Heart left ventricle (tissue), 16 donors: ENCODE results near the gene SOX11. TPM values are rescaled to one million over a fixed set of nuclear protein-coding genes. Genes with fewer than 3 reads are reported as not detected.

ENCODE experiments used
- ATAC-seq, 4 donors: fragments of 200-7000 bp; cut with Tn5 transposase; one replicate each; pipeline ENCODE4 v1.9.1; 2020 to 2022; ENCODE audit warnings: moderate library complexity in 4 of 4, mild to moderate bottlenecking in 3 of 4, moderate number of reproducible peaks in 1 of 4
- DNase-seq, 5 donors: peaks; one replicate each; pipeline ENCODE4 v3.0.0-alpha.2; 2020
- H3K27ac ChIP-seq, 12 donors: fragments of 200-600 bp; sonication (generic) in 4 of 12; one replicate each; pipeline versions ENCODE4 v1.5.0 to v1.8.0; 2016 to 2022; ENCODE audit warnings: mild to moderate bottlenecking in 2 of 12
- H3K27me3 ChIP-seq, 9 donors: fragments of 200-600 bp; sonication (generic) in 2 of 9; one replicate each; pipeline versions ENCODE4 v1.5.1 to v1.8.0; 2016 to 2022; ENCODE audit warnings: mild to moderate bottlenecking in 3 of 9
- H3K36me3 ChIP-seq, 9 donors: fragments of 200-600 bp; sonication (generic) in 2 of 9; one replicate each; pipeline versions ENCODE4 v1.5.0 to v1.8.0; 2018 to 2022; ENCODE audit warnings: mild to moderate bottlenecking in 2 of 9
- H3K4me1 ChIP-seq, 12 donors: fragments of 200-600 bp; sonication (generic) in 4 of 12; one replicate each; pipeline versions ENCODE4 v1.5.0 to v1.8.0; 2016 to 2022; ENCODE audit warnings: mild to moderate bottlenecking in 3 of 12
- H3K4me3 ChIP-seq, 12 donors: fragments of 200-600 bp; sonication (generic) in 4 of 12; one replicate each; pipeline versions ENCODE4 v1.5.0 to v1.8.0; 2017 to 2022; ENCODE audit warnings: mild to moderate bottlenecking in 9 of 12, moderate library complexity in 4 of 12
- H3K9me3 ChIP-seq, 12 donors: fragments of 200-600 bp; sonication (generic) in 4 of 12; one replicate each; pipeline versions ENCODE4 v1.5.0 to v1.8.0; 2016 to 2022; ENCODE audit warnings: mild to moderate bottlenecking in 1 of 12
- CTCF ChIP-seq, 12 donors: fragments of 200-600 bp; sonication (generic) in 4 of 12; IDR thresholded peaks; one replicate each; pipeline versions ENCODE4 v1.5.0 to v1.8.0; 2018 to 2022; ENCODE audit warnings: antibody characterized with exemption in 12 of 12, mild to moderate bottlenecking in 5 of 12
- POLR2A ChIP-seq, 2 donors: fragments of 450-650 bp; IDR thresholded peaks; one replicate each; pipeline ENCODE4 v1.6.1; 2017; ENCODE audit warnings: antibody characterized with exemption in 2 of 2, mild to moderate bottlenecking in 2 of 2, moderate library complexity in 2 of 2
- WGBS, 4 donors: extraction: QIAGEN DNeasy Blood & Tissue Kit in 2 of 4; methylation state at CpG; one replicate each; pipeline versions ENCODE4 v1.1.5 to v1.1.7; 2013 to 2018; 5-methylcytosine and 5-hydroxymethylcytosine counted together
- intact Hi-C, 10 donors: fragments of 100-400 bp; cut with DNase I; formaldehyde crosslinking; loops; one replicate each; pipeline versions ENCODE4 v1.11.1 to v1.14.2; 2022
- polyA plus RNA-seq, 2 donors: library from polyadenylated mRNA; stranded (reverse); fragments of 200-250 nt; gene quantifications; one replicate each; pipeline ENCODE4 v1.2.3, GENCODE V29; 2013
- total RNA-seq, 9 donors: library from RNA; depleted of rRNA in 2 of 9; stranded (reverse); fragments of >200 nt in 2 of 9; fragmentation: NEBNext Ultra II Directional in 3 of 9; extraction: Animal tissue kit (Norgen Biotek cat#: 25700) in 3 of 9; gene quantifications; one replicate each; pipeline versions ENCODE4 v1.1.0 to v1.2.4, GENCODE V29; 2016 to 2023
- donor health status: ischemic (EF 13 %, LVEDD 7.1; RV severe dilation, severe dysfunction).
- donor health status: healthy with polysubstance abuse.
- donor health status: DM: no; HTN: yes; CAD: no.
- donor health status: DM: no; HTN: no; CAD: no.
- donor health status: ischemic (EF 25% LVEDD 6.9; RV normal size, moderate dysfunction).
- donor health status: ischemic (EF 25% LVEDD 5.7; RV mildly dilated, moderate dysfunction).
- donor health status: healthy.
- donor health status: DM: yes; HTN: yes; CAD: no.
- donor health status: ischemic (EF 35%, LVEDD 5.7; RV mildly dilated, moderate dysfunction).
- donor health status: nonischemic (EF 11% LVEDD 7.7; RV severe dilation, severe dysfunction).
- donor health status: DM: yes; HTN: yes; CAD: no.
- donor health status: PGD.
- donor health status: ischemic (EF 29% LVEDD 5.4; RV normal size, mild dysfunction).
- donor health status: nonischemic (EF 23%, LVEDD 6.1; RV moderate dilation, normal function).

Gene SOX11
- total and polyA plus RNA-seq, 11 donors, result 0.48 to 5.6 (median 1.3) TPM

- no peak for TF ChIP-seq CTCF (IDR thresholded peaks at IDR 0.05)
- TF ChIP-seq POLR2A (IDR thresholded peaks at IDR 0.05), result no peak
- DNase-seq, result no peak
- ATAC-seq, result no peak
- 85 to 94% (median 93%) methylated on average over 5 of the region's 5 CpGs for WGBS, 4 donors
- peaks cover 0 to 18% (median 12%) of the 10 kb centered on the region in 12 donors for H3K4me1 ChIP-seq
- no peaks in the 10 kb centered on the region for H3K36me3 ChIP-seq
- H3K9me3 ChIP-seq, result no peaks in the 10 kb centered on the region
- H3K27ac ChIP-seq, result no peak overlapping the region
- no peak overlapping the region for H3K4me3 ChIP-seq
- peaks cover 18 to 85% (median 37%) of the 10 kb centered on the region in 9 donors for H3K27me3 ChIP-seq
- intact Hi-C loops, result no loop called here
Measured at GRCh38 chr2:5700551-5700950, 8.4 kb downstream of the SOX11 start.

GRCh38 chr2:5701266-5701665, 9.1 kb downstream of the SOX11 start:
- intact Hi-C loops, result no loop called here
- H3K4me3 ChIP-seq, result no peak overlapping the region
- H3K27me3 ChIP-seq, result peaks cover 11 to 77% (median 30%) of the 10 kb centered on the region in 9 donors
- TF ChIP-seq CTCF (IDR thresholded peaks at IDR 0.05) (no peak), POLR2A (IDR thresholded peaks at IDR 0.05) (no peak)
- H3K36me3 ChIP-seq, result no peaks in the 10 kb centered on the region
- no peak for DNase-seq
- peaks cover 0 to 11% (median 6%) of the 10 kb centered on the region in 12 donors for H3K4me1 ChIP-seq
- no peaks in the 10 kb centered on the region for H3K9me3 ChIP-seq
- 77 to 83% (median 78%) methylated on average over 3 of the region's 3 CpGs for WGBS, 4 donors
- ATAC-seq, result no peak
- no peak overlapping the region for H3K27ac ChIP-seq

- Histone ChIP-seq H3K4me1 (no peaks in the 10 kb centered on the region), H3K9me3 (no peaks in the 10 kb centered on the region), H3K27me3 (peaks cover 0 to 60% (median 14%) of the 10 kb centered on the region in 9 donors), H3K4me3 (no peak overlapping the region), H3K27ac (no peak overlapping the region), H3K36me3 (no peaks in the 10 kb centered on the region)
- TF ChIP-seq POLR2A (IDR thresholded peaks at IDR 0.05) (no peak), CTCF (IDR thresholded peaks at IDR 0.05) (no peak)
- DNase-seq, result no peak
- intact Hi-C loops, result no loop called here
- WGBS, 4 donors, result 93 to 100% (median 99%) methylated on average over 2 of the region's 2 CpGs
- no peak for ATAC-seq
Measured at GRCh38 chr2:5703166-5703565, 11.0 kb downstream of the SOX11 start.

GRCh38 chr2:5705490-5705889, 13.3 kb downstream of the SOX11 start:
- Histone ChIP-seq H3K4me1 (no peaks in the 10 kb centered on the region), H3K27me3 (peaks cover 0 to 43% (median 8%) of the 10 kb centered on the region in 9 donors), H3K27ac (no peak overlapping the region), H3K9me3 (no peaks in the 10 kb centered on the region), H3K36me3 (no peaks in the 10 kb centered on the region), H3K4me3 (no peak overlapping the region)
- TF ChIP-seq POLR2A (IDR thresholded peaks at IDR 0.05) (no peak), CTCF (IDR thresholded peaks at IDR 0.05) (no peak)
- DNase-seq, result no peak
- no peak for ATAC-seq
- intact Hi-C loops, result no loop called here
- 90 to 95% (median 94%) methylated on average over 4 of the region's 4 CpGs for WGBS, 4 donors
